Activated CD4-positive, alpha-beta memory T cell treated with anti-CD3 and anti-CD28 coated beads for 36 hours (primary cell): ENCODE measurements around the gene FHL3. TPM values are rescaled to one million over a fixed set of nuclear protein-coding genes. Genes with fewer than 3 reads are reported as not detected.
"Not testable (repeated sequence)": the region's sequence is repeated elsewhere in the genome, so short reads cannot be mapped to it uniquely, and the experiment has no call there.

Experiments
- CTCF ChIA-PET: fragments of 350-600 bp; sonication (Branson Sonifier 250); formaldehyde crosslinking; loops from one replicate; lab custom pipeline; 2021; ENCODE audit warnings: antibody characterized with exemption, inconsistent platforms; lab: Charles Lee
- POLR2A ChIA-PET: fragments of 350-600 bp; sonication (Branson Sonifier 250); formaldehyde crosslinking; loops from one replicate; lab custom pipeline; 2021; ENCODE audit warnings: antibody characterized with exemption; lab: Charles Lee
- DNase-seq: peaks from one replicate; pipeline ENCODE4 v3.0.0-alpha.2; 2020
- H3K27ac Mint-ChIP-seq: one replicate; pipeline ENCODE4 v1.8.0; 2021; ENCODE audit warnings: mixed read lengths
- H3K27me3 Mint-ChIP-seq: one replicate; pipeline ENCODE4 v1.8.0; 2021; ENCODE audit warnings: mixed read lengths
- H3K36me3 Mint-ChIP-seq: one replicate; pipeline ENCODE4 v1.8.0; 2021; ENCODE audit warnings: mixed read lengths
- H3K4me1 Mint-ChIP-seq: one replicate; pipeline ENCODE4 v1.8.0; 2021; ENCODE audit warnings: low read depth, mixed read lengths
- H3K4me3 Mint-ChIP-seq: one replicate; pipeline ENCODE4 v1.8.0; 2021; ENCODE audit warnings: mild to moderate bottlenecking, mixed read lengths
- H3K9me3 Mint-ChIP-seq: one replicate; pipeline ENCODE4 v1.8.0; 2021; ENCODE audit warnings: mixed read lengths
- intact Hi-C: fragments of 100-400 bp; cut with micrococcal nuclease; formaldehyde crosslinking; loops from one replicate; pipeline ENCODE4 v1.15.1; 2023
- total RNA-seq, 2 experiments: library from RNA; stranded (reverse); gene quantifications; one replicate each; pipeline ENCODE4 v1.2.3, GENCODE V29; 2021

The FHL3 gene
- total RNA-seq, 2 experiments from 2014 or later: 14.4 to 14.7 TPM

DNA sequence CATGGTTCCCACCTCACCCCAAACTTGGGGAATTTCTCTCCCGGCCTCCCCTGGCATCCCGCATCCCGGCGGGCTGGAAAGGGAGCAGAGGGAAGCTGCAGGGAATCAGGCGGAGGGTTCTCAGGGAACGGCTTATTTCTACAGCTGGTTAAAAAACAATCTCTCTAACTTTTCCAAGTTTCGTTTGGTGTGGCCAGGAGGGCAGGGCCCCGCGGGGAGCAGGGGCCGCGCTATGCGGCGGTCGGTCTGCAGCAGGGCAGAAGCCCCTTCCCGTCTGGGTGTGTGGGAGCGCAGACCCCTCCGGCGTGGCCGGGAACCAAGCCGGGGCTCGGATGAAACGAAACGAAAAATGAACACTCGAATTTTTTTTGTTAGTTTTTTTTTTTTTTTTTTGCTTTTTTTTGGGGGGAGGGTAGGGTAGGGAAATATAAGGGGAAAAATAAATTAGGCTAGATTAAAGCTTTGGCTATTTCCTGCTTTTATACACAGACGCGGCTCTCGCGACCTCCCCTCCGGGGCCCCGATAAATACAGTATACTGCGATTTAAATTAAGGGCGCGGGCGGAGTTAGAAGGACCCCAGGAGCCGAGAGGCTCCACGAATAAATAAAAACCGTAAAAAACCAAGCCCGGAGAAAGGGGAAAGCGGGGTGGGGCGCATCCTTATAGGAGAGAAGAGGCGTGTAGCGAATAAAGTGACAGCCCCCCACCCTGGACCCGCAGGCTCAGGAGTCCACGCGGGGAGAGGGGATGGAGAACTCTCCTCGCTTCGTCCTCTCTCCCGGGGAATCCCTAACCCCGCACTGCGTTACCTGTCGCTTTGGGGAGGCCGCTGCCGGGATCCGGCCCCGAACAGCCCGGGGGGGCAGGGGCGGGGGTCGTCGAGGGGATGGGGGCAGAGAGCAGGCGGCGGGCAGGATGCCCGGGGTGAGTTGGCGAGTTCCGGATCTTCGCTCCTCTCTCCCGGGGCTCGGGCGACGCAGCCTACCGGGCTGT lies 39.2 kb upstream of the FHL3 start:
- Mint-ChIP-seq H3K4me3 (peak overlapping the region; percentile 48), H3K4me1 (peaks cover 7% of the 10 kb centered on the region), H3K36me3 (no peaks in the 10 kb centered on the region), H3K27me3 (peaks cover 55% of the 10 kb centered on the region), H3K9me3 (no peaks in the 10 kb centered on the region), H3K27ac (no peak overlapping the region)
- DNase-seq: no peak
- POLR2A ChIA-PET: interaction anchor here (0.9 to 1.6 kb wide), 2 partner anchors 16 kb away, joined by 4 to 7 read pairs; no protein-coding TSS in a partner anchor
- intact Hi-C loops: no loop called here
- CTCF ChIA-PET: interaction anchor here (0.7 to 1.1 kb wide), 2 partner anchors 13 to 184 kb away, joined by 3 read pairs; no protein-coding TSS in a partner anchor

DNA sequence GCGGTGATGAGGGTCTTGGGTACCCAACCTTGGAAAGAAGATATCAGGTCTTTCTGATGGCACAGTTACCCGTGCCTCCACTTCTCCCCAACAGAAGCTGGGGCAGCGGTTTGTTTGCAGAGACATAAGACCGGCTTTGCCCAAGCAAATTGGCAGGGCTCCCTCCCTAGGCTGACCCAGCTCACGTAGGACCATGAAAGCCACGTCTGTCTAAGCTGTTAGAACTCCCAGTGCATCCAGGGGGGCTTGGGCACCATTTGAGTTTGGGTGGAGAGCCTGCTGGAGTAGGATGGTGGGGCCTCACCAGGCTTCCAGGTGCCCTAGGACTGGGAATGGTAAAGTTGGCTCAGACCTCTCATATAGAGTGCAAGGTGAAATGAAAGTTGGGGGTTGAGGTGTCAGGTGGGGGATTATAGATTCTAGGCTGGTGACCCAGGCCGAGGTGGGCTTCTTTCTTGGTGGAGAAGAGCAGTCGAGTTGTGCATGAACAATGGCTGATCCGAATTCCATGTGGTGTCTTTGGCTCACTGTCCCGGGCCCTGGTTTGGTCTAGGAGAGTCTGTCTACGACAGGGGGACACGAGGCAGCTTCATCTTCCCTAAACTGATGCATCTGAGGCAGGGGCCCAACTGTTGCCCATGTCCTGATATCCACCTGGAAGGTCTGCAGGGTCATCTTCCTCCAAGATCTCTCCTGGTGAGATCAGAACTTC lies 37.9 kb upstream of the FHL3 start:
- Mint-ChIP-seq H3K4me1 (peaks cover 7% of the 10 kb centered on the region), H3K9me3 (no peaks in the 10 kb centered on the region), H3K27me3 (peaks cover 57% of the 10 kb centered on the region), H3K36me3 (no peaks in the 10 kb centered on the region), H3K27ac (no peak overlapping the region), H3K4me3 (no peak overlapping the region)
- DNase-seq: no peak
- ChIA-PET CTCF (interaction anchor here (0.7 to 1.9 kb wide), 5 partner anchors 14 to 29 kb away, joined by 3 to 7 read pairs (median 4); no protein-coding TSS in a partner anchor), POLR2A (interaction anchor here (0.9 to 1.5 kb wide), 2 partner anchors 13 to 15 kb away, joined by 4 to 7 read pairs; no protein-coding TSS in a partner anchor)
- intact Hi-C loops: no loop called here

DNA sequence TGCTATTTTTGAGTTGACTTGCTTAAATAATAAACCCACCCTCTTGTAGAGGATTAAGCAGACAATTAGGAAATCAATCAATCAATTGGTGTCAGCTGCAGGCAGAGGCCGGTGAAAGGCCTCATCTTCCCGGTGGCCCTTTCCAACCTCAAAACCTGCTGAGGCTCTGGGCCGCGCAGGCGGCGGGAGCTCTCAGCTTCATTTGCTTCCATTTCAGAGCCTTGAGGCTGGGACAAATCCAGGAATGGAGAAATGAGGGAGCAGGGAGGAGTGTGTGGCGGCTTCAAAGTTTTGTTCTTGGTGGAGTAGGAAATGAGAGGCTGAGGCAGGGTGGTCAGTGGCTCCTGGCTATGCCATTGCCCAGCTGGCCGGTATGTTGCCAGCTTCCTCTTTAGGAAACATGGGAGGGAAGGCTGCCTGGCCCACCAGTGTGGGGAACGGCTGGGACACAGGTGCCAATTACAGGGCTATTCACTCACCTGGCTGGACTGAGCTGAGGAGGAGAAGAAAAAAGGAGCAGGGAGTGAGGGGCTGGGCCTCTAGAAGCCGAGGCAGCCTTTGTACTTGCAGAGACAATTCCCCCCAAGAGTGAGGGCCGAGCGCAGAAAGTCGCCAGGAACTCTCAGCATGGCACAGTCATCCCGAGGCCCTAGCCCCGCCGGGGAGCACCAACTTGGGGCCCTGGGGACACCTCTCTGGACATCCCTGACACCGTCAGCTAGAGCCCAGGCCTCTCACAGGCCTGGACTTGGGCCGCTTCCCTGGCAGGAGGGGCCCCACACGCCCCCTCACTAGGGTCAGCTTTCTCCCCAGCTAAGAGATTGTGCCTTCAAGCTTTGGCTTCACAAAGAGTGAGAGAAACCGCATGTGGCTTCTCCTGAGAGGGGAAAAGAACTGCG lies 36.9 kb upstream of the FHL3 start:
- Mint-ChIP-seq H3K36me3 (no peaks in the 10 kb centered on the region), H3K27ac (no peak overlapping the region), H3K27me3 (peaks cover 49% of the 10 kb centered on the region), H3K4me1 (peaks cover 7% of the 10 kb centered on the region), H3K4me3 (no peak overlapping the region), H3K9me3 (no peaks in the 10 kb centered on the region)
- no peak for DNase-seq
- CTCF ChIA-PET: interaction anchor here (0.9 to 1.9 kb wide), 4 partner anchors 14 to 30 kb away, joined by 3 to 7 read pairs (median 4); no protein-coding TSS in a partner anchor
- POLR2A ChIA-PET: interaction anchor here (1.5 kb wide), 1 partner anchor 12 kb away, joined by 7 read pairs; no protein-coding TSS in a partner anchor
- intact Hi-C loops: no loop called here

DNA sequence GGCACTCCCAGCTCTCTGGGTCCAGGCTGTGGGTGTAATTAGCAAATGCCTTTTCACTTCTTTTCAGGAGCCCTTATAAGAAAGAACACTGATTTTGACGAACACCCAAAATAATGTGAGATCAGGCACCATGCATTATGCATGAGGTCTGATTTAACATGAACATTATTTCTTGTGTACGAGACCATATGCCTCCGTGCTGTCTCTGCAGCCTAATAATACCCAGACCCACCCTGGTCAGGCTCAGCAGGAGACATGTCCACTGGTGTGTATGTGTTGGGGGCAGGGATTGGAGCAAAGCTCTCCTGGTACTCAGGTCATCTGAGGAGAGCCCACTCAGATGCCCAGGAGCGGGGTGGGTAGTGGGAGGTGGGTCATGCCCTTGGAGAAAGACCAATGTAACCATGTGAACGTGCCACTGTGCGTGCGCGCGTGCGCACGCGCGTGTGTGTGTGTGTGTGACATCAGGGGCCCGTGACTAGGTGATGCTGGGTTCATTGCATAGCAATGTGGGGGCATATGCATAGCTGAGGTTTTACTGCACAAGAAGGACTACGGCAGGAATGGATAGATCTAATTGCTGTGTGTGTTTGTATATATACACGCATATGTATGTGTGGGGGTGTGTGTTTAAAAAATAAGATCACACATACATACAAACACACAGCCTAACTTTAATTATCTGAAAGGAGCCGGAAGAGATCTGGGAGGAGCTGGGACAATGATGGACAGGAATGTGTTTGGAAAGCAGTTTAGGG lies 34.2 kb upstream of the FHL3 start:
- H3K4me1 Mint-ChIP-seq: peaks cover 4% of the 10 kb centered on the region
- ChIA-PET POLR2A (no interaction called here), CTCF (interaction anchor here (1.0 to 1.4 kb wide), 2 partner anchors 9 to 28 kb away, joined by 3 to 4 read pairs; no protein-coding TSS in a partner anchor)
- no peak overlapping the region for H3K27ac Mint-ChIP-seq
- H3K36me3 Mint-ChIP-seq: no peaks in the 10 kb centered on the region
- peaks cover 43% of the 10 kb centered on the region for H3K27me3 Mint-ChIP-seq
- intact Hi-C loops: loop anchor here (10.0 kb wide), 1 partner anchor 1155 kb away; no protein-coding TSS in a partner anchor
- H3K9me3 Mint-ChIP-seq: no peaks in the 10 kb centered on the region
- DNase-seq: no peak
- no peak overlapping the region for H3K4me3 Mint-ChIP-seq

DNA sequence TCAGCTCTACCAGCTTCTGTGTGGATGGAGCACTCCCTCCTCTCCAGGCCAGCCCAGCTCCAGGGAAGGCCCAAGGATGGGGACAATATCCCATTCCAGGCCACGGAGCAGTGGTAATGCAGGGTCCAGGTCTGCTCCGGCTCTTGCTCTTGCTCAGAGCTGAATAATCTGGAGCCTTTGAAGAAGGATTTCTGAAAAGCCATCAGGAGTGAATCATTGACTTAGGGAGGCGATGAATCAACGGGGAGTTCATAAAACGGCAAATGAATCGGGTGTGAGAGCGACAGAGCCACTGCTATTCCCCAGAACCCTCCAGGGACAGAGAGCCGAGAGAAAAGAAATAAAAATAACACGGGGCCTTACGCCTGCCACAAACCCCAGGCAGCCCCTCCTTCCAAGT lies 33.5 kb upstream of the FHL3 start:
- intact Hi-C loops: loop anchor here (10.0 kb wide), 1 partner anchor 1156 kb away; no protein-coding TSS in a partner anchor
- POLR2A ChIA-PET: no interaction called here
- H3K27me3 Mint-ChIP-seq: peaks cover 39% of the 10 kb centered on the region
- no peaks in the 10 kb centered on the region for H3K36me3 Mint-ChIP-seq
- H3K27ac Mint-ChIP-seq: no peak overlapping the region
- no peak overlapping the region for H3K4me3 Mint-ChIP-seq
- CTCF ChIA-PET: interaction anchor here (1.4 to 2.3 kb wide), 3 partner anchors 9 to 33 kb away, joined by 4 to 12 read pairs (median 5); no protein-coding TSS in a partner anchor
- DNase-seq: no peak
- H3K9me3 Mint-ChIP-seq: no peaks in the 10 kb centered on the region
- H3K4me1 Mint-ChIP-seq: peaks cover under 1% of the 10 kb centered on the region

DNA sequence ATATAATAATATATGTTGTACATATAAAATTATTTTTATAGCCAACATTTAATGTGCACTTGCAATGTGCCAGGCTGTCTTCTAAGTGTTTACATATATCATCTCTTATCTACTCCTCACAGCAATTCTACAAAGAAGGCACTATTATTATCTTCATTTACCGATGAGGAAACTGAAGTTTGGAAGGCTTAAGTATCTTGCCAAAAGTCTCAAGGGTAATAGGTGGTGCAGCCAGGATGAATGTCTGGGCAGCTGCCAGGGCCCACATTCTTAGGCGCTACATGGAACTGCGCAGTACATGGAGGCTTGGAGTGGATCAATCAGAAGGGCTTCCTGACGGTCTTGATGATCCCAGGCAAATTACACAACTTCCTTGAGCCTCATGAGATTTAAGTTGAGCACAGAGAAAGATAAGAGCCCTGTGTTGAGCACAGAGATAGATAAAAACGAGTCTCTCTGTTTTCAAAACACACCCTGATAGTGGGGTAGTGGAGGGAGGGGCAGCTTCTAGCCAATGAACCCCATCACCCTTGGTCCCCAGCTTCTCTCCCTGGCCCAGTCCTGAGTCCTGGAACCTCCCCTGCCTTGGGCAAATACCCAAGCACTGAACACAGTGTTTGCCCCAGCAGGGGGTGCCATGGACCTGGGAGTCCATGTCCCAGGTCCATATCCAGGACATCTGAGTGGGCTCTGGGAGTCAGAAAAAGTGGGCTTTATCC lies 32.1 kb upstream of the FHL3 start:
- Mint-ChIP-seq H3K36me3 (no peaks in the 10 kb centered on the region), H3K4me3 (no peak overlapping the region), H3K27ac (no peak overlapping the region), H3K4me1 (no peaks in the 10 kb centered on the region), H3K9me3 (no peaks in the 10 kb centered on the region), H3K27me3 (peaks cover 26% of the 10 kb centered on the region)
- ChIA-PET POLR2A (no interaction called here), CTCF (interaction anchor here (0.7 to 2.3 kb wide), 4 partner anchors 9 to 1524 kb away, joined by 3 to 12 read pairs (median 5); partner anchors contain the start of gene POU3F1)
- peak; percentile 28 for DNase-seq
- intact Hi-C loops: loop anchor here (10.0 kb wide), 1 partner anchor 1157 kb away; no protein-coding TSS in a partner anchor

DNA sequence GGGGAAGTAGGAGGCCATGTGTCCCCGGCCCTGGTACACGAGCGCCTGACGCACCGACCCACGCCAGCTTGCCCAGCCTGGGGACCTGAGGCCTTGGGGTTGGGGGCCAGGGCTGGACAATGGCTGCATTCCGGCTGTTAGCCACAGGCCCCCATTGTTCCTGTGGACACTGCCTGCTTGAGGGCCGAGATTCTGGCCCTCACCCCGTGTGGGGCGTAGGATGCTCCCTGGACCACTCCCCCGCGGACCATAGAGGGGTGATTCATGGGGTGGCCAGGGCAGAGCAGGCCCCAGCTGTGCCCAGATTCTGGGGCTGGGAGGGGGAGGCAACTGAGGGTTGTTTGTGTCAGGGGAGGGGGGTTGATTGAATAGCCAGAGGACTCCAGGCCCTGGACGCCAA lies 29.6 kb upstream of the FHL3 start:
- Mint-ChIP-seq H3K36me3 (no peaks in the 10 kb centered on the region), H3K4me3 (no peak overlapping the region), H3K9me3 (no peaks in the 10 kb centered on the region), H3K27ac (no peak overlapping the region), H3K27me3 (peaks cover 8% of the 10 kb centered on the region), H3K4me1 (peaks cover 20% of the 10 kb centered on the region)
- intact Hi-C loops: loop anchor here (10.0 kb wide), 1 partner anchor 1160 kb away; no protein-coding TSS in a partner anchor
- ChIA-PET POLR2A (no interaction called here), CTCF (no interaction called here)
- no peak for DNase-seq

DNA sequence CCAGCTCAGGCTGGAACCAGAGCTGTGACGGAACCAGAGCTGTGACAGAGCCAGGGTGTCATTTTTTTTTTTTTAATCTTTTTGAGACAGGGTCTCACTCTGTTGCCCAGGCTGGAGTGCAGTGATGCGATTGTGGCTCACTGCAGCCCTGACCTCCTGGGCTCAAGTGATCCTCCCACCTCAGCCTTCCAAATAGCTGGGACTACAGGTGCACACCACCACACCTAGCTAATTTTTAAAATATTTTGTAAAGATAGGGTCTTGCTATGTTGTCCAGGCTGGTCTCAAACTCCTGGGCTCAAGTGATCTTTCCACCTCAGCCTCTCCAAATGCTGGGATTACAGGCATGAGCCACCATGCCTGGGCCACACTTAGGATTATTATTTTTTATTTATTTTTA lies 27.7 kb upstream of the FHL3 start:
- H3K27me3 Mint-ChIP-seq, H3K4me3 Mint-ChIP-seq, H3K27ac Mint-ChIP-seq, H3K36me3 Mint-ChIP-seq, H3K9me3 Mint-ChIP-seq, DNase-seq, POLR2A ChIA-PET: not testable (repeated sequence)
- intact Hi-C loops: loop anchor here (10.0 kb wide), 1 partner anchor 1162 kb away; no protein-coding TSS in a partner anchor
- H3K4me1 Mint-ChIP-seq: peaks cover 37% of the 10 kb centered on the region
- CTCF ChIA-PET: interaction anchor here (1.5 kb wide), 1 partner anchor 39 kb away, joined by 6 read pairs; no protein-coding TSS in a partner anchor

DNA sequence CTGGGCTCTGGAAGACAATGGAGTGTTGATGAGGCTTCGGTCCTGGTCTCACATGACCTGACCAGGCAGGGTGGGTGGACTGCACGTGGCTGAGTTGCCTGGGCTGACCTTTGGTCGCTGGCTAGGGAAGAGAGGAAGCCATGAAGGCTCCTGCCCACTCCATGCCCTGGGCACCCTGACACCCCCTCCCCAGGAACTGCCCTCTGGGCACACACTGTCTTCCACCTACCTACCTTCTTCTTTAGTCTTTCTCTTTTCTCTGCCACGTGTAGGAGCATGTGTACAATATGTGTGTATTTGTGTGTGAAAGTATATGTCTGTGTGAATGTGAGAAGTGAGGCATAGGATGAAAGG lies 26.2 kb upstream of the FHL3 start:
- peak overlapping the region; percentile 48 for H3K27ac Mint-ChIP-seq
- no peaks in the 10 kb centered on the region for H3K9me3 Mint-ChIP-seq

More for the DNA sequence above, 26.2 kb upstream of the FHL3 start:
- H3K4me3 Mint-ChIP-seq: no peak overlapping the region
- peaks cover 51% of the 10 kb centered on the region for H3K4me1 Mint-ChIP-seq
- ChIA-PET POLR2A (no interaction called here), CTCF (no interaction called here)
- intact Hi-C loops: loop anchor here (10.0 kb wide), 1 partner anchor 1163 kb away; no protein-coding TSS in a partner anchor
- peaks cover 3% of the 10 kb centered on the region for H3K36me3 Mint-ChIP-seq
- no peak for DNase-seq
- no peaks in the 10 kb centered on the region for H3K27me3 Mint-ChIP-seq
